Tongue (tissue), 3 donors: ENCODE results near the gene LIN7B. TPM values are rescaled to one million over a fixed set of nuclear protein-coding genes. Genes with fewer than 3 reads are reported as not detected.

ENCODE experiments used
- DNase-seq: peaks from one replicate; pipeline ENCODE4 v3.0.0-alpha.2; 2015
- small RNA-seq: library from RNA; depleted of rRNA; stranded (forward); fragments of <200 nt; gene quantifications from one replicate; pipeline ENCODE3, GENCODE V24; 2014; ENCODE audit warnings: low replicate concordance
- total RNA-seq: library from RNA; depleted of rRNA; stranded (reverse); fragments of >200 nt; gene quantifications from one replicate; pipeline ENCODE4 v1.2.3, GENCODE V29; 2014

Gene LIN7B
- total RNA-seq, 1 donor from 2014 or later: 6.1 TPM

DNA sequence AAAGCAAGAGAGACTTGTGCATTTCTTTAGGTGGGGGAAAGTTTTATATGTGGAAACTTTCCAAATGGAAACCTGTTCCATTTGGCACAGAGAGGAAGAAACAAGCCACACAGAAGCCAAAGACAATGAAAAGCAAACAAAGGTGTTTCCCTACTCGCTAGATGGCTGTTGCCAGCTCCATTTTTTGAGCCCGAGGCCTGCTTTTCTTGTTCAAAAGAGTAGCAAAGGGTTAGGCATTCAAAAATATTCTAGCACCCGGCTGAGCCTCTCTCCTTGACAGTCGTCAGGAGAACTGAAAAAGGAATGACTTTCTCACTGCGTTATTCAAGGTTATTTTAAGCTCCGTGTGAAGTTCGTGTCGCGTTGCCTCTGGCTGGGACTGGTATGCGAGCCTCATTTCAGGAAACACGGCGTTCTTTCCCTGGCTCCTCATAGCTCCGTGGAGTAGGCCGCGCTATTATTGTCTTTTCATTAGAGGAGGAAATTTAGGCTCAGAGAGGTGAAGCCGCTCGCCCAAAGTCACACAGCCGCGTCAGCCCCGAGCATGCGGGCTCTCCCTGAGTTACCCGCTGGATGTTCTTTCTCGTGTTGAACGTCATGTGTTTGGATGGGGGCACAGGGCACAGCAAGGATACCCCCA, 51.1 kb downstream of the LIN7B start:
- peak; percentile 77 for DNase-seq

DNA sequence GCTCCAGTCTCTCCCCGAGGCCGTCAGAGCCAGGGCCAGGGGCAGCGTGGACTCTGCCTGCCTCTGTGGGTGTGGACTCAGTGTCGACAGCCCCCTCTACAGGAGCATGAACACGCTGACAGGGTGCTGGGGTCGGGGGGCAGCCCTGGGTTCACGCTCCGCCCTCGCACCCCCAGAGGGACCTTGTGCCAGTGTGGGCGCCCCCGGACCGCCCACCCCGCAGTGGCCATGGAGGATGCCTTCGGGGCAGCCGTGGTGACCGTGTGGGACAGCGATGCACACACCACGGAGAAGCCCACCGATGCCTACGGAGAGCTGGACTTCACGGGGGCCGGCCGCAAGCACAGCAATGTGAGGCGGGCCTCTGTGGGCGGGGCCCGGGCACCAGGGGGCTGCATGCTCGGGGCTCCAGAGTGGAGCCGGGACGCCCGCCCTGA, 51.7 kb downstream of the LIN7B start:
- no peak for DNase-seq

DNA sequence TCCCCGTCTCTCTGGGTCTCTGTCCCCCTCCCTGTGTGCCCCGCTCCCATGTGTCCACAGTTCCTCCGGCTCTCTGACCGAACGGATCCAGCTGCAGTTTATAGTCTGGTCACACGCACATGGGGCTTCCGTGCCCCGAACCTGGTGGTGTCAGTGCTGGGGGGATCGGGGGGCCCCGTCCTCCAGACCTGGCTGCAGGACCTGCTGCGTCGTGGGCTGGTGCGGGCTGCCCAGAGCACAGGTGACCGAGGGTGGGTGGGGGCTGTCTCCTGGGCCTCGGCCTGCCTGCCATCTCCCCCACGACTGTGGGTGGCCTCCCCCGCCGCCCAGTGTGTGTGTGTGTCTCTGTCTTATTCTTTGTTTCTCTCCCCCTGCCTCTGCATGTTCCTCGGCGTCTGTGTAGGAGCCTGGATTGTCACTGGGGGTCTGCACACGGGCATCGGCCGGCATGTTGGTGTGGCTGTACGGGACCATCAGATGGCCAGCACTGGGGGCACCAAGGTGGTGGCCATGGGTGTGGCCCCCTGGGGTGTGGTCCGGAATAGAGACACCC, 53.8 kb downstream of the LIN7B start:
- DNase-seq: no peak

Small RNAs within 50 kb of the gene (small RNA-seq; reads per million reads assigned to genes)
- gene RN7SL708P: not detected

Other genes starting within 250 kb of the LIN7B start
- gene PLEKHA4, start 245.8 kb upstream of the LIN7B start, total RNA-seq: 18.1 TPM
- 64.0 TPM for gene PPP1R15A, start 241.9 kb upstream of the LIN7B start, total RNA-seq
- not detected for gene TULP2, start 215.6 kb upstream of the LIN7B start, total RNA-seq
- 154 TPM for gene NUCB1, start 214.1 kb upstream of the LIN7B start, total RNA-seq
- not detected for gene DHDH, start 180.7 kb upstream of the LIN7B start, total RNA-seq
- 22.1 TPM for gene BAX, start 159.5 kb upstream of the LIN7B start, total RNA-seq
- 430 TPM for gene FTL, start 149.1 kb upstream of the LIN7B start, total RNA-seq
- gene GYS1, start 121.1 kb upstream of the LIN7B start, total RNA-seq: 88.6 TPM
- gene RUVBL2, start 120.5 kb upstream of the LIN7B start, total RNA-seq: 96.6 TPM
- gene LHB, start 97.3 kb upstream of the LIN7B start, total RNA-seq: not detected
- gene CGB3, start 90.0 kb upstream of the LIN7B start, total RNA-seq: not detected
- gene CGB2, start 82.5 kb upstream of the LIN7B start, total RNA-seq: not detected
- gene CGB1, start 77.5 kb upstream of the LIN7B start, total RNA-seq: not detected
- not detected for gene CGB5, start 70.5 kb upstream of the LIN7B start, total RNA-seq
- gene CGB8, start 65.3 kb upstream of the LIN7B start, total RNA-seq: not detected
- gene CGB7, start 56.6 kb upstream of the LIN7B start, total RNA-seq: 0.21 TPM
- gene NTF4, start 49.6 kb upstream of the LIN7B start, total RNA-seq: 6.5 TPM
- 15.7 TPM for gene KCNA7, start 41.7 kb upstream of the LIN7B start, total RNA-seq
- gene SNRNP70, start 28.9 kb upstream of the LIN7B start, total RNA-seq: 150 TPM
- gene C19orf73, start 4.8 kb downstream of the LIN7B start, total RNA-seq: 0.51 TPM
- 9.7 TPM for gene PPFIA3, start 5.2 kb downstream of the LIN7B start, total RNA-seq
- gene HRC, start 41.0 kb downstream of the LIN7B start, total RNA-seq: 154 TPM
- gene TRPM4, start 43.4 kb downstream of the LIN7B start, total RNA-seq: 28.2 TPM
- gene SLC6A16, start 210.8 kb downstream of the LIN7B start, total RNA-seq: 0.51 TPM
- gene CD37, start 221.0 kb downstream of the LIN7B start, total RNA-seq: 2.3 TPM
- 30.9 TPM for gene TEAD2, start 248.0 kb downstream of the LIN7B start, total RNA-seq
- not detected for gene DKKL1, start 249.5 kb downstream of the LIN7B start, total RNA-seq